HG02610 (cell line): ENCODE measurements around the gene TMEM232.
A peak's percentile ranks its signal among the peaks of the same experiment; 100 is the strongest.

Experiments
- ATAC-seq: cut with Tn5 transposase; IDR thresholded peaks from one replicate; pipeline ENCODE4 v1.9.1; 2021; ENCODE audit warnings: mild to moderate bottlenecking, moderate library complexity; ENCODE audit not compliant: unreplicated experiment

The TMEM232 gene

DNA sequence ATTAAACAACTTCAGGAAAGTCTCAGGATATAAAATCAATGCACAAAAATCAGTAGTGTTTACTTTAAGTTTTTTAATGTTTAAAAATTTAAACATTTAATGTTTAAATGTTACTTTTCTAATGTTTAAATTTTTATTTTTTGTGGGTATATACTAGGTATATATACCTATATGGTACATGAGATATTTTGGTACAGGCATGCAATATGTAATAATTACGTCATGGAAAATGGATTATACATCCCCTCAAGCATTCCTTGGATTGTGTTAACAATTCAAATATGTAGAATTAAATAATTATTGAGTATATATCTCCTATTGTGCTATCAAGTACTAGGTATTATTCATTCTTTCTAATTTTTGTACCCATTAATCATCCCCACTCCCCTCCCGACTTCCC lies 291.3 kb downstream of the TMEM232 start:
- no peak for ATAC-seq

GRCh38 chr5:110431603-110432002 lies 294.9 kb downstream of the TMEM232 start:
- no peak for ATAC-seq

DNA sequence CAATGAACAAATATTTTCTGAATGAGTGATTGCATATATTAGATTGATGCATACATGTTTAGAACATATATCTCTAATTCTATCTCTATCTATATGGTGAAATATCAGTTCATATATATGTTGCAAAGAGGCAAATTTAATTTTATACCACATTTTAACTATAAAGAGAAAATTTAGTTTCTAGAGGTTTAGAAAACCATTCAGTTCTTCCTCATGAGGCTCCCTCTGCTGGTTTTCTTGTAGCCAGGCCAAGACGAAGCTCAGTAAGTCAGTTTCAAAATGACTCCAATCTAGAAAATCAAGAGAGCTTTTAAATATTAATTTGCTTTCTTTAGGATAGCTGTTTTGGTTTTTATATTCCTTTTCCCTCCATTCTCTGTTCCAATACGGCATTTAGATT lies 312.1 kb downstream of the TMEM232 start:
- no peak for ATAC-seq

DNA sequence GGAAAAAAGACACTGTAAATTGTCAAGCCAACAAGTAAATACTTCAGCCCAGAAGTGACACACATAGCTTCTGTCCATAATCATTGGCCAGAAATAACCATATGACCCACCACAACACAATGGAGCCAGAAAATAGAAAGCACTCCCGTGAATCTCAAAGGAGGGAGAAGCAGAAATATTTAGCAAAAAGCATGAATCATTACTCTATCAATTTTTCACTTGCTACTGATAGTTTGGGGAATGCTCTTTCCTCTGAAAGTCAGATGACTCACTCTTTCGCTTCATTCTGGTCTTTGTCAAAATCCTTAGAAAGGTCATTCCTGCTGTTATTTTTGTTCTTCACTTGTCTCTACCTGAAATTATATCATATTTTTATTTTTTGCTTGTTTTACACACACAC lies 312.6 kb downstream of the TMEM232 start:
- no peak for ATAC-seq

DNA sequence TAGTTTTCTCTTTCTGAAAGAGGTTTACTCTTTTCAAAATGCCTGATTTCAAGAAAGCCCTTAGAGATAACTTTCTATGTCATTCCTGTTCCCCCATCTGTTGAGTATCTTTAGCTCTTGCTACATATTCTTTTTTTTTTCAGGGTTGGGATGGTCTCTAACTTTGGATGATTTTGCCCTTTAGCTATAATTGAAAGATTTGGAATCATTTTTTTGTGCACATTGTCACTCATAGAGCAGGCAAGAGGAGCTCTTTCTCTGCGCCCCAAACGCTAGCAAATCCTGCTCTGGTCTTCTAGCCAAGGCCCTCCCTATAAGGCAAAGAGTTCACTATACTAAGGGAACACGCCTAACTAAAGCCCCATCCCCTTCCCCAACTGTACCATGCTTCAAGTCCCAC lies 316.9 kb downstream of the TMEM232 start:
- ATAC-seq, result no peak

- no peak for ATAC-seq
Observed at GRCh38 chr5:110402562-110402961, 323.9 kb downstream of the TMEM232 start.

- ATAC-seq, result no peak
Observed at GRCh38 chr5:110401881-110402280, 324.6 kb downstream of the TMEM232 start.

GRCh38 chr5:110398951-110399350 lies 327.5 kb downstream of the TMEM232 start:
- no peak for ATAC-seq

- no peak for ATAC-seq
Observed at GRCh38 chr5:110397281-110397680, 329.2 kb downstream of the TMEM232 start.

GRCh38 chr5:110386782-110387181 lies 339.7 kb downstream of the TMEM232 start:
- no peak for ATAC-seq

DNA sequence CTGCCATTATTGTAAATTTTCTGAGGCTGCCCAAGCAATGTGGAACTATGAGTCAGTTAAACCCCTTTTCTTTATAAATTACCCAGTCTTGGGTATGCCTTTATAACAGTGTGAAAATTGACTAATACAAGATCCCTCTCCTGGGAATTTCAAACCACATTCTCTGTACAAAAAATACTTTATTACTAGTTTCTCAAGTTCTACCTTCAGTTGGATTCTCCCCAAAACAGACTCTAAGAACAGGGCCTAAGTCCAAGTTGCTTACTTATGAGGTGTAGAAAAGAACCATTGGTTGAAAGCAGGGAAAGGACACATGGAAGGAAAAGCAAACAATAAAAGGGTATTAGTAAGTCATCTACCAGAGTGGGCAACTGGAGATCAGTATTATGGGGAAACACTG lies 343.2 kb downstream of the TMEM232 start:
- ATAC-seq, result no peak

GRCh38 chr5:110377943-110378342 lies 348.5 kb downstream of the TMEM232 start:
- no peak for ATAC-seq

DNA sequence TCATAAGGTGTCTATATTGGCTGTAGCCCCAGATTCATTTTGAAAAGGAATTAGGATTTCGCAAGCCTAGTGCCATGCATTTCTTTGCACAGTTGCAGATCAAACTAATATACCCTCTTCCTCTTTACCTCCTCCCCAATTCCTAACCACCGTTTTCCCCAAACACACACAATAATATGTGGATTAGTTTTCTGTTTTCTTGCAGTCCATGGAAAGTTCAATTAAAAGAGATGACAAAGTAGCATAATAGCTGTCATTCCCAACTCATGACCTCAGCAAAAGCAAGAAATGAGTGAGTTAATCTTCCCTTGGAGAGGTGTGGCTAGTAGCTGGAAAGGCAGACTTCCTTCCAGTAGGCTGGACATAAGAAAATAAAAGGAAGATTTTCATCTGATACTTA lies 349.1 kb downstream of the TMEM232 start:
- no peak for ATAC-seq

DNA sequence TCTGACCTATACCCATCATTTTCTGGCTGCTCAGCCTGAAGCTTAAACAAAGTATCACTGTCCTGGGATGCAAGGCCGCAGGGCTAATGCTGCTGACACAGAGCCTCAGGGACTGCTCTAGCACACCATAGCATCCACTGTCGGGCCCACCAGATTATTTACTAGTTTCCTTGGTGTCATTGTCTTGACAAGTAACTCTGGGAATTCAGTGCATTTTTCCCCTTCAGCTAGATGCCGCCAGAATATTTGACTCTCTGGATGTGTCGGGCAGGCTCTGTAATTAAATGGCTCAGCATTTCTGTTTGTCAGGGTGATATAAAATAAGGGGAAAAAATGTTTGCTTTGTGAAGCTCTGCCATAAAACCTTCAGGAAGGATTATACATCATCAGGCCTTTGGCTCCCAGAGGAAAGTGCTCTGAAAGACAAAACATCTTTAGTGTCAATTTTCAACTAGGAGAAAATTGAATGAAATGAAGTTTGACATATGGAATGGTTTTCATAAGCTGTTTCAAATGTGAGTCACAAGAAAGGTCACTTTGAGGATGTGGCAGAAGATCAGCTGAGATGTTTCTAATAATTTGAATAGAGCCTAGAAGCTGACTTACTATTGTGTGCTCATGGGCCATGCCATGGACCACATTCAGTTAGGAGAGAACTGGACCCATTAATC lies 350.1 kb downstream of the TMEM232 start:
- ATAC-seq, result no peak

DNA sequence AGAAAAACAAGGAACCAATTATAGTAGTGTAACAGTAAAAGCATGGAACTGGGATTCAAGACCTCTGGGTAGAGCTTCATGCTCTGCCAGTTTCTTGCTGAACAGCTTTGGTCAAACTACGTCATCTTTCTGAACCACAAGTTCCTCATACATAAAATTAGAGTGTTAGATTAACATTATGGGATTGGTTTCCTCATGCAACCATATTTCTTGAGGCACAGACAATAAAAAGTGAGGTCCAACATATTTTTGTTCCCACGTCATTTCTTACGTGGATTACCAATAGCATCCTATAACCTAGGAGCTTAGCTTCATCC lies 354.8 kb downstream of the TMEM232 start:
- ATAC-seq, result peak; percentile 92

DNA sequence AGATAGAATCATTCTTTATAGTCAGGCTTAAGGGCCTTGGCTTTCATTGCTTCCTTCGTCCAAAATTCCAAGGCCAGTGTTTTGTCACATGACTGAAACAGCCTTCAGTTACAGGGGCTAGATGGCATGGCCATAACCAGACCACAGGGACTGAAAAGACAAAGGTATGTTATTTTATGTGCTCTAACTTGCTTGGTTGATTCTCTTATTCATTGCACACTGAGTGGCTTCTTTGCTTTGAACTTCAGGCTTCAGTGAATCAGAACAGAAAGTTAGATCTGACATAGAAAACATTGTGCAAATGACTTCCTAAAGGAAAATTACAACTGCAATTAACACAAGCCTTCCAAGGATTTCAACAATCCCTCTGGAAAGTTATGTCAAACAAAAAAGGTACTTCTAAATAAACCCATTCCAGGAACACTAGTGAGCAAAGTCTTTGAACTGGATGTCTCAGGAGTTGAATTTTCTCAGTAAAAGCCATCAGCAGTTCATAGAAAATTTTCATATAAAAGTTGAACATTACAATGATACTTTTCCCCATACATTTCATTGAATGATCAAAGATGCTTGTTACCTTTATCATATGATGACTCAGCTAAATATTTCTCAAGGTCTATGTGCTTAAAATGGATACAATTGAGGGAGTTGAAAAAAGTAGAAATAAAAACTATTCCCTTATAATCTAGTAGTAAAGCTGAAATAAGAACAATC lies 355.3 kb downstream of the TMEM232 start:
- peak; percentile 72 for ATAC-seq
